ENCODE results near the gene SMIM29. TPM values are rescaled to one million over a fixed set of nuclear protein-coding genes. Genes with fewer than 3 reads are reported as not detected.
"Not testable (repeated sequence)": the region's sequence is repeated elsewhere in the genome, so short reads cannot be mapped to it uniquely, and the experiment has no call there.

The SMIM29 gene
- total RNA-seq, 1 experiment from 2014 or later, result 25.1 TPM

GRCh38 chr6:34269132-34269531 lies 20.3 kb upstream of the SMIM29 start:
- BruUV-seq (replicated peaks); H2AFZ ChIP-seq (ENCODE audit: low read depth, low read length, poor library complexity, severe bottlenecking); RAD21 ChIA-PET (ENCODE audit: low non-redundant PET in 1 of 2, low total read pairs in 2 of 2, uncharacterized antibody in 2 of 2, unreplicated experiment in 2 of 2); H3K27ac ChIP-seq (ENCODE audit: low read depth, low read length); H3K4me3 ChIP-seq (replicated peaks in 1 of 2; ENCODE audit: low read depth in 1 of 2, low read length in 2 of 2); intact Hi-C loops (cut with micrococcal nuclease); H4K20me1 ChIP-seq (ENCODE audit: insufficient read depth); ATAC-seq; POLR2A ChIA-PET; H3K9me3 ChIP-seq (ENCODE audit: control insufficient read depth in 1 of 2, insufficient read depth in 1 of 2, low read depth in 1 of 2, low read length in 2 of 2); H3K27me3 ChIP-seq (ENCODE audit: insufficient read depth, low read length); H3K9me2 ChIP-seq (ENCODE audit: insufficient read depth); CTCF ChIA-PET; H3K9ac ChIP-seq (ENCODE audit: low read length); H3K79me2 ChIP-seq (ENCODE audit: insufficient read depth, low read length); DNase-seq (ENCODE audit: low read depth, low spot score); H3K36me3 ChIP-seq (ENCODE audit: control insufficient read depth in 1 of 2, insufficient read depth in 2 of 2, low read length in 2 of 2); H3K4me1 ChIP-seq (ENCODE audit: control insufficient read depth in 1 of 2, insufficient read depth in 2 of 2, low read length in 2 of 2); H3K4me2 ChIP-seq (ENCODE audit: low read length): not testable (repeated sequence)

- Histone ChIP-seq H3K27me3 (ENCODE audit: insufficient read depth, low read length) (no peaks in the 10 kb centered on the region), H2AFZ (ENCODE audit: low read depth, low read length, poor library complexity, severe bottlenecking) (no peak overlapping the region), H3K9me3 (ENCODE audit: control insufficient read depth in 1 of 2, insufficient read depth in 1 of 2, low read depth in 1 of 2, low read length in 2 of 2) (no peaks in the 10 kb centered on the region), H3K4me2 (ENCODE audit: low read length) (no peak overlapping the region), H4K20me1 (ENCODE audit: insufficient read depth) (no peaks in the 10 kb centered on the region), H3K4me1 (ENCODE audit: control insufficient read depth in 1 of 2, insufficient read depth in 2 of 2, low read length in 2 of 2) (no peaks in the 10 kb centered on the region), H3K27ac (ENCODE audit: low read depth, low read length) (no peak overlapping the region), H3K9me2 (ENCODE audit: insufficient read depth) (no peaks in the 10 kb centered on the region), H3K79me2 (ENCODE audit: insufficient read depth, low read length) (no peaks in the 10 kb centered on the region), H3K9ac (ENCODE audit: low read length) (no peak overlapping the region), H3K36me3 (ENCODE audit: control insufficient read depth in 1 of 2, insufficient read depth in 2 of 2, low read length in 2 of 2) (no peaks in the 10 kb centered on the region), H3K4me3 (replicated peaks in 1 of 2; ENCODE audit: low read depth in 1 of 2, low read length in 2 of 2) (no peak overlapping the region)
- POLR2A ChIA-PET, result no interaction called here
- CTCF ChIA-PET, result no interaction called here
- RAD21 ChIA-PET (ENCODE audit: low non-redundant PET in 1 of 2, low total read pairs in 2 of 2, uncharacterized antibody in 2 of 2, unreplicated experiment in 2 of 2), result no interaction called here
- TF ChIP-seq REST (IDR thresholded peaks at IDR 0.05; ENCODE audit: low read depth) (no peak), SRF (IDR thresholded peaks at IDR 0.05; ENCODE audit: low read depth) (no peak), ZNF274 (IDR thresholded peaks at IDR 0.05; ENCODE audit: low read depth, low read length) (no peak), MAX (IDR thresholded peaks at IDR 0.05) (no peak), EZH2phosphoT487 (IDR thresholded peaks at IDR 0.05; ENCODE audit: borderline replicate concordance) (no peak), EGR1 (IDR thresholded peaks at IDR 0.05; ENCODE audit: low read depth) (no peak)
- intact Hi-C loops (cut with micrococcal nuclease), result no loop called here
- no TSS peak for BruUV-seq (replicated peaks)
- ATAC-seq (no peak), DNase-seq (ENCODE audit: low read depth, low spot score) (no peak)
Observed at GRCh38 chr6:34267746-34268145, 18.9 kb upstream of the SMIM29 start.

- intact Hi-C loops (cut with micrococcal nuclease); DNase-seq (ENCODE audit: low read depth, low spot score): not testable (repeated sequence)
Observed at GRCh38 chr6:34263484-34263883, 14.7 kb upstream of the SMIM29 start.

More at GRCh38 chr6:34263484-34263883, 14.7 kb upstream of the SMIM29 start:
- H3K4me2 ChIP-seq (ENCODE audit: low read length); H4K20me1 ChIP-seq (ENCODE audit: insufficient read depth); ATAC-seq; H3K27ac ChIP-seq (ENCODE audit: low read depth, low read length); H3K9me2 ChIP-seq (ENCODE audit: insufficient read depth); RAD21 ChIA-PET (ENCODE audit: low non-redundant PET in 1 of 2, low total read pairs in 2 of 2, uncharacterized antibody in 2 of 2, unreplicated experiment in 2 of 2); H3K9me3 ChIP-seq (ENCODE audit: control insufficient read depth in 1 of 2, insufficient read depth in 1 of 2, low read depth in 1 of 2, low read length in 2 of 2); H3K9ac ChIP-seq (ENCODE audit: low read length); H3K4me1 ChIP-seq (ENCODE audit: control insufficient read depth in 1 of 2, insufficient read depth in 2 of 2, low read length in 2 of 2); H3K4me3 ChIP-seq (replicated peaks in 1 of 2; ENCODE audit: low read depth in 1 of 2, low read length in 2 of 2); H3K79me2 ChIP-seq (ENCODE audit: insufficient read depth, low read length); POLR2A ChIA-PET; H3K27me3 ChIP-seq (ENCODE audit: insufficient read depth, low read length); H3K36me3 ChIP-seq (ENCODE audit: control insufficient read depth in 1 of 2, insufficient read depth in 2 of 2, low read length in 2 of 2); BruUV-seq (replicated peaks); H2AFZ ChIP-seq (ENCODE audit: low read depth, low read length, poor library complexity, severe bottlenecking); CTCF ChIA-PET: not testable (repeated sequence)
